ENCODE data around the gene CD22. TPM values are rescaled to one million over a fixed set of nuclear protein-coding genes. Genes with fewer than 3 reads are reported as not detected.

Gene CD22
- total RNA-seq, 1 experiment from 2014 or later, result not detected

DNA sequence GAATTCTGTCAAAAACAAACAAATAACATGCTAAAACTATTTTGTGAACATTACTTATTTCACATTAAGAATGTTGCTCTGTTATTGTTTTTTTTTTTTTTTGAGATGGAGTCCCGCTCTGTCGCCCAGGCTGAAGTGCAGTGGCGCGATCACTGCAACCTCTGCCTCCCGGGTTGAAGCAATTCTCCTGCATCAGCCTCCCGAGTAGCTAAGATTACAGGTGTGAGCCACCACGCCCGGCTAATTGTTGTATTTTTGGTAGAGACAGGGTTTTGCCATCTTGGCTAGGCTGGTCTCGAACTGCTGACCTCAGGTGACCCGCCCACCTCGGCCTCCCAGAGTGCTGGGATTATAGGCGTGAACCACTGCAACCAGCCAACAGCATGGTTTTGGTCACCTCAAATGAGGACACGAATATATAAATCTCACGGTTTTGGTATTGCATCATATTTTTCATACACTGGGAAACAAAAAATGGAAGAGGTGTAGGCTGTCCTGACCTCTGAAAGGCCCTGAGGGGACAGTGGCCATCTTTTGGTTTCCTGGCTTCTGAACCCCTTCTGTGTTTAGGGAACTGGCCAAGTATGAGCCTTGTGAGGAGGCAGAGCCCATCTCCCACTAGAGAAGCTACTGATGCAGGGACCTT is 67.4 kb downstream of the CD22 start:
- Histone ChIP-seq H3K4me1 (no peaks in the 10 kb centered on the region), H3K9me3 (no peaks in the 10 kb centered on the region), H3K36me3 (ENCODE audit: control insufficient read depth, insufficient read depth, low read length) (no peaks in the 10 kb centered on the region), H3K27me3 (replicated peaks; ENCODE audit: control insufficient read depth, insufficient read depth, low read length) (no peaks in the 10 kb centered on the region), H3K4me3 (ENCODE audit: low read depth, low read length) (no peak overlapping the region)
- TF ChIP-seq, protein P1, sequence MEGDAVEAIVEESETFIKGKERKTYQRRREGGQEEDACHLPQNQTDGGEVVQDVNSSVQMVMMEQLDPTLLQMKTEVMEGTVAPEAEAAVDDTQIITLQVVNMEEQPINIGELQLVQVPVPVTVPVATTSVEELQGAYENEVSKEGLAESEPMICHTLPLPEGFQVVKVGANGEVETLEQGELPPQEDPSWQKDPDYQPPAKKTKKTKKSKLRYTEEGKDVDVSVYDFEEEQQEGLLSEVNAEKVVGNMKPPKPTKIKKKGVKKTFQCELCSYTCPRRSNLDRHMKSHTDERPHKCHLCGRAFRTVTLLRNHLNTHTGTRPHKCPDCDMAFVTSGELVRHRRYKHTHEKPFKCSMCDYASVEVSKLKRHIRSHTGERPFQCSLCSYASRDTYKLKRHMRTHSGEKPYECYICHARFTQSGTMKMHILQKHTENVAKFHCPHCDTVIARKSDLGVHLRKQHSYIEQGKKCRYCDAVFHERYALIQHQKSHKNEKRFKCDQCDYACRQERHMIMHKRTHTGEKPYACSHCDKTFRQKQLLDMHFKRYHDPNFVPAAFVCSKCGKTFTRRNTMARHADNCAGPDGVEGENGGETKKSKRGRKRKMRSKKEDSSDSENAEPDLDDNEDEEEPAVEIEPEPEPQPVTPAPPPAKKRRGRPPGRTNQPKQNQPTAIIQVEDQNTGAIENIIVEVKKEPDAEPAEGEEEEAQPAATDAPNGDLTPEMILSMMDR (IDR thresholded peaks at IDR 0.05; ENCODE audit: insufficient read depth in 1 of 2, low read depth in 1 of 2, low read length in 1 of 2, severe bottlenecking in 1 of 2, unreplicated experiment in 1 of 2), result no peak
- CTCF ChIA-PET, result no interaction called here
- DNase-seq, result no peak
- H3K27ac Mint-ChIP-seq (ENCODE audit: unreplicated experiment), result no peak overlapping the region
- intact Hi-C loops (cut with micrococcal nuclease; ENCODE audit: unreplicated experiment), result no loop called here
- no peaks in the 10 kb centered on the region for H3K4me1 Mint-ChIP-seq (ENCODE audit: low read depth, unreplicated experiment)
- H3K4me3 Mint-ChIP-seq (ENCODE audit: unreplicated experiment), result no peak overlapping the region
- POLR2A ChIA-PET, result no interaction called here
- BruUV-seq (replicated peaks), result no TSS peak
- H3K36me3 Mint-ChIP-seq (ENCODE audit: insufficient read depth, unreplicated experiment), result no peaks in the 10 kb centered on the region
- no peaks in the 10 kb centered on the region for H3K27me3 Mint-ChIP-seq (ENCODE audit: insufficient read depth, unreplicated experiment)
- H3K9me3 Mint-ChIP-seq (ENCODE audit: unreplicated experiment), result peaks cover 2% of the 10 kb centered on the region

Small RNAs within 50 kb of the gene (microRNA-seq; reads per million reads assigned to microRNA genes)
- not detected for gene MIR5196

Other genes starting within 250 kb of the CD22 start
- 26.8 and 36.7 TPM in 2 replicates for gene FXYD3, start 213.4 kb upstream of the CD22 start, total RNA-seq (2022)
- gene LGI4, start 194.1 kb upstream of the CD22 start, total RNA-seq (2022), result 0.37 and 0.43 TPM in 2 replicates
- gene FXYD1, start 190.4 kb upstream of the CD22 start, total RNA-seq (2022), result not detected in 2 replicates
- gene FXYD7, start 185.9 kb upstream of the CD22 start, total RNA-seq (2022), result not detected in 2 replicates
- 20.2 and 20.4 TPM in 2 replicates for gene FXYD5, start 174.5 kb upstream of the CD22 start, total RNA-seq (2022)
- not detected in 2 replicates for gene FAM187B, start 100.4 kb upstream of the CD22 start, total RNA-seq (2022)
- 172 and 197 TPM in 2 replicates for gene LSR, start 80.2 kb upstream of the CD22 start, total RNA-seq (2022)
- gene USF2, start 60.2 kb upstream of the CD22 start, total RNA-seq (2022), result 105 and 108 TPM in 2 replicates
- gene HAMP, start 46.7 kb upstream of the CD22 start, total RNA-seq (2022), result not detected in 2 replicates
- gene MAG, start 37.0 kb upstream of the CD22 start, total RNA-seq (2022), result 0.41 TPM in 1 of 2 replicates, not detected in the other
- not detected in 2 replicates for gene FFAR1, start 18.7 kb downstream of the CD22 start, total RNA-seq (2022)
- gene FFAR3, start 29.3 kb downstream of the CD22 start, total RNA-seq (2022), result not detected in 2 replicates
- not detected in 2 replicates for gene GPR42, start 41.9 kb downstream of the CD22 start, total RNA-seq (2022)
- gene FFAR2, start 119.1 kb downstream of the CD22 start, total RNA-seq (2022), result not detected in 2 replicates
- not detected in 2 replicates for gene KRTDAP, start 161.3 kb downstream of the CD22 start, total RNA-seq (2022)
- 341 and 354 TPM in 2 replicates for gene DMKN, start 184.5 kb downstream of the CD22 start, total RNA-seq (2022)
- not detected in 2 replicates for gene SBSN, start 199.1 kb downstream of the CD22 start, total RNA-seq (2022)
- not detected in 2 replicates for gene GAPDHS, start 204.3 kb downstream of the CD22 start, total RNA-seq (2022)
- 126 and 140 TPM in 2 replicates for gene TMEM147, start 216.4 kb downstream of the CD22 start, total RNA-seq (2022)
- gene ATP4A, start 234.5 kb downstream of the CD22 start, total RNA-seq (2022), result not detected in 2 replicates